PC-3 (cell line): ENCODE measurements around the gene EXOSC9. TPM values are rescaled to one million over a fixed set of nuclear protein-coding genes. Genes with fewer than 3 reads are reported as not detected.

Experiments used
- ATAC-seq: fragments of 200-7000 bp; cut with Tn5 transposase; 2 replicates; pipeline ENCODE4 v1.9.1; 2020; ENCODE audit warnings: mild to moderate bottlenecking, moderate library complexity
- BruUV-seq: library from RNA; stranded (reverse); fragments of 400-500 nt; replicated peaks from 2 replicates; lab custom pipeline; 2021; lab: Mats Ljungman, UMichigan
- CTCF ChIA-PET: fragments of 300-600 bp; sonication (Branson Sonifier 250); formaldehyde crosslinking; loops from one replicate; lab custom pipeline; 2022; ENCODE audit warnings: antibody characterized with exemption; lab: Charles Lee
- POLR2A ChIA-PET: fragments of 300-600 bp; sonication (Branson Sonifier 250); formaldehyde crosslinking; loops from one replicate; lab custom pipeline; 2022; ENCODE audit warnings: antibody characterized with exemption; ENCODE audit not compliant: unreplicated experiment; lab: Charles Lee
- DNase-seq: peaks from one replicate; pipeline ENCODE4 v3.0.0-alpha.2; 2015
- H2AFZ ChIP-seq: fragments of 300-600 bp; sonication (generic); 2 replicates; pipeline ENCODE4 v1.6.0; 2016; ENCODE audit warnings: antibody characterized with exemption, low read length
- H3F3A ChIP-seq: fragments of 300-600 bp; sonication (generic); one replicate; pipeline ENCODE4 v1.6.0; 2017; ENCODE audit warnings: antibody characterized with exemption, low read length, control low read depth, mild to moderate bottlenecking; ENCODE audit not compliant: unreplicated experiment
- H3K27ac ChIP-seq: fragments of 300-600 bp; sonication (generic); 2 replicates; pipeline ENCODE4 v1.5.1; 2016; ENCODE audit warnings: mild to moderate bottlenecking, low read length
- H3K27me3 ChIP-seq: fragments of 300-600 bp; sonication (generic); 2 replicates; pipeline ENCODE4 v1.6.1; 2016; ENCODE audit warnings: low read length, mixed read lengths
- H3K36me3 ChIP-seq: fragments of 300-600 bp; sonication (generic); 2 replicates; pipeline ENCODE4 v1.6.1; 2016; ENCODE audit warnings: low read depth, mixed run types, low read length, mixed read lengths
- H3K4me1 ChIP-seq: fragments of 300-600 bp; sonication (generic); 2 replicates; pipeline ENCODE4 v1.5.1; 2016; ENCODE audit warnings: low read length; ENCODE audit not compliant: insufficient read depth
- H3K4me2 ChIP-seq: fragments of 300-600 bp; sonication (generic); 2 replicates; pipeline ENCODE4 v1.6.0; 2016; ENCODE audit warnings: low read length
- H3K4me3 ChIP-seq: fragments of 300-600 bp; sonication (generic); 2 replicates; pipeline ENCODE4 v1.5.1; 2016; ENCODE audit warnings: mild to moderate bottlenecking, low read length, mixed read lengths
- H3K79me2 ChIP-seq: fragments of 300-600 bp; sonication (generic); 2 replicates; pipeline ENCODE4 v1.6.1; 2017; ENCODE audit warnings: low read length, mixed read lengths
- H3K9ac ChIP-seq: fragments of 300-600 bp; sonication (generic); 2 replicates; pipeline ENCODE4 v1.6.0; 2016; ENCODE audit warnings: mild to moderate bottlenecking, low read length
- H3K9me2 ChIP-seq: fragments of 300-600 bp; sonication (generic); replicated peaks from 2 replicates; pipeline ENCODE4 v1.6.1; 2016; ENCODE audit warnings: mixed run types, low read length, mixed read lengths
- H3K9me3 ChIP-seq: fragments of 300-600 bp; sonication (generic); 2 replicates; pipeline ENCODE4 v1.6.1; 2016; ENCODE audit warnings: low read length, mixed read lengths
- H4K20me1 ChIP-seq: fragments of 300-600 bp; sonication (generic); 2 replicates; pipeline ENCODE4 v1.6.1; 2016; ENCODE audit warnings: low read length, mixed read lengths
- CTCF ChIP-seq: fragments of 300-600 bp; sonication (generic); conservative IDR thresholded peaks from 2 replicates; pipeline ENCODE4 v1.5.1; 2017; ENCODE audit warnings: antibody characterized with exemption, low read depth, mild to moderate bottlenecking, low read length
- EZH2 ChIP-seq: fragments of 300-600 bp; sonication (generic); IDR thresholded peaks from one replicate; pipeline ENCODE4 v1.6.1; 2017; ENCODE audit warnings: antibody characterized with exemption, mild to moderate bottlenecking, low read length; ENCODE audit not compliant: unreplicated experiment
- EZH2phosphoT487 ChIP-seq: fragments of 300-600 bp; sonication (generic); IDR thresholded peaks from 2 replicates; pipeline ENCODE4 v1.6.1; 2018; ENCODE audit warnings: mild to moderate bottlenecking, antibody characterized with exemption, low read length, borderline replicate concordance
- intact Hi-C: fragments of 100-400 bp; cut with micrococcal nuclease; formaldehyde crosslinking; loops from 2 replicates; pipeline ENCODE4 v1.9.0; 2023
- total RNA-seq: library from RNA; depleted of rRNA; stranded (reverse); fragments of >200 nt; gene quantifications from 2 replicates; pipeline ENCODE4 v1.2.3, GENCODE V29; 2014

Gene EXOSC9
- total RNA-seq, 1 experiment from 2014 or later = 23.4 TPM

- Histone ChIP-seq H3K4me2 (peak overlapping the region; percentile 84), H3K9me3 (no peaks in the 10 kb centered on the region), H3K27ac (no peak overlapping the region), H3K27me3 (no peaks in the 10 kb centered on the region), H2AFZ (no peak overlapping the region), H3K4me1 (peaks cover 10% of the 10 kb centered on the region), H3K9me2 (no peaks in the 10 kb centered on the region), H3K4me3 (peak overlapping the region; percentile 92), H4K20me1 (0 out of 2 replicates have a peak, but pooled peaks cover 5% of the 10 kb centered on the region), H3F3A (no peaks in the 10 kb centered on the region), H3K9ac (peak overlapping the region; percentile 88; the same call in 1 of the 2 replicates), H3K36me3 (peaks cover 48% of the 10 kb centered on the region), H3K79me2 (peaks cover 57% of the 10 kb centered on the region)
- DNase-seq (no peak), ATAC-seq (no peak)
- ChIA-PET CTCF (no interaction called here), POLR2A (no interaction called here)
- intact Hi-C loops = no loop called here
- no peak for TF ChIP-seq EZH2
- TF ChIP-seq EZH2phosphoT487 = no peak
- no peak for TF ChIP-seq CTCF
- BruUV-seq = no TSS peak
Measured at GRCh38 chr4:121822047-121822446, 20.9 kb downstream of the EXOSC9 start.

DNA sequence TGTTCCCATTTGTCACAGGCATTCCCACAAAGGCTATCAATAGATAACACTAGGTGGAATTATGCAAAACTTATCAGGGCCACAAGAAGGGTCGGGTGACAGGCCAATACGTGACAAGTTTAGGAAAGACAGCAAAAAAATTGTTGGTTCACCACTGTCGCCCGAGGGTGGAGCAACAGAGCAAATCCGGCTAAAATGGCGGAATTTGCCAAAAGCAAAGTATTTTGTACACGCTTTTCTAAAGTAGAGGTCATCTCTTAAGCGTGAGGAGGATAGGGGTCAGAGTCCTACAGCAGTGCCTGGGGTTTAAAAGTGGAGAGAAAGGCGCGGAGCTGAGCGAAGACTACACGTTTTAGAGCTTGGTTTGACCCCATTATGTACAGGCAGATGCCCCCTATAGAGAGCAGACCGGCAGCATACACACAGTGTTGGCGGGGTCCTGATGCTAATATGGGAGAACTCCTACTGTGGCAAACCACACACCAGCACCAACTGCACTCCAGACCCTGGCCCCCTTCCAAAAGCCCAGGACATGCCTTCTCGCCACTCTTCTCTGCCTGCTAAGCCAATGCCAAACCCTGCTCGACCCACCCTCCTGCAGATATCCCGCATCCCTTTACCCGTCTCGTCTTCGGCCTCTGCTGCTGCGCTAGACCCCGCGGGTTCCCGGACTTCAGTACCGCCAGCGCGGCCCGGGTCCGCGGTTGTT lies 21.8 kb downstream of the EXOSC9 start:
- Histone ChIP-seq H3K27ac (peak overlapping the region; percentile 38), H3K9ac (peak overlapping the region; percentile 88), H3K4me2 (peak overlapping the region; percentile 84), H3K9me3 (no peaks in the 10 kb centered on the region), H2AFZ (peak overlapping the region; percentile 88), H3F3A (no peaks in the 10 kb centered on the region), H3K27me3 (no peaks in the 10 kb centered on the region), H3K36me3 (peaks cover 39% of the 10 kb centered on the region), H3K79me2 (peaks cover 54% of the 10 kb centered on the region), H3K4me3 (peak overlapping the region; percentile 92), H3K9me2 (no peaks in the 10 kb centered on the region), H3K4me1 (peaks cover 12% of the 10 kb centered on the region), H4K20me1 (0 out of 2 replicates have a peak, but pooled peaks cover 5% of the 10 kb centered on the region)
- no peak; the same call in 1 of the 2 replicates for TF ChIP-seq CTCF
- no peak for TF ChIP-seq EZH2phosphoT487
- no peak for TF ChIP-seq EZH2
- ATAC-seq (peak; percentile 12), DNase-seq (peak; percentile 27)
- intact Hi-C loops = no loop called here
- ChIA-PET CTCF (no interaction called here), POLR2A (no interaction called here)
- TSS peak; percentile 47 for BruUV-seq
